SIG-M5 (cell line): ENCODE results near the gene CDKL1.
"Not testable (repeated sequence)": the region's sequence is repeated elsewhere in the genome, so short reads cannot be mapped to it uniquely, and the experiment has no call there.

Experiments
- DNase-seq: peaks from one replicate; lab custom pipeline; 2025; lab: John Stamatoyannopoulos, UW

The CDKL1 gene

GRCh38 chr14:50387548-50387947 lies 9.1 kb downstream of the CDKL1 start:
- no peak for DNase-seq

GRCh38 chr14:50383618-50384225 lies 13.0 kb downstream of the CDKL1 start:
- no peak for DNase-seq

DNA sequence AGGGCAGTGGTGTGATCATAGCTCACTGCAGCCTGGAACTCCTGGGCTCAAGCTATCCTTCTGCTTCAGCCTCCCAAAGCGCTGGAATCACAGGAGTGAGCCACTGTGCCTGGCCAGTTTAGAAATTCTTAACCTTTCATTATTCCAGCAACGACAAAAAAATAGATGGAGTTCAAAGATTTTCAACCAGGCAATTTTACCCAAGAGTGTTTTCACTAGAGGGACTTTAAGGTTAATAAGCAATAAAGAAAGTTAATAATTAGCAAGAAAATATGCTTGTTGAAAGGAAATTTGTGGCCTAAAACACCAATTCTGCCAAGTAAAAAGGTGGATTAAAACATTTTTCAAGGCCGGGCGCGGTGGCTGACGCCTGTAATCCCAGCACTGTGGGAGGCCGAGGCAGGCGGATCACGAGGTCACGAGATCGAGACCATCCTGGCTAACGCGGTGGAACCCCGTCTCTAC lies 14.8 kb downstream of the CDKL1 start:
- DNase-seq: no peak

DNA sequence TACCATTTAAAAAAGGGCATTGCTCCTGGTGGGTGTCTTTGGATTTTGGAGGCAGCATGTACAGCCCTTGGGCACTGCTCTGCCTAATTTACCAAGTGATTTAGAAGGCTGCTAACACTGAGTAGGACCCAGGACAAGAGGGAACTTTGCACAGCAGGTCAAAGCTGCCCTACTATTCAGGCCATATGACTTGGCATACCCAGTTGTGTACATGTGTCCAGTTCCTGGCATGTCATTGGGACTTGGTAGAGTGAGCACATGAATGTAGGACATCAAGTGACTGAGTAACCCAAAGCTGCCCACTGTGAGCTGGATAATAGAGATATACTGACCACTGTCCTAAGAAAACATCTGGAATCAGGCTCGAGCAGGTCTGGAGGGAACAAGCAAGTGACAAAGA lies 15.7 kb downstream of the CDKL1 start:
- DNase-seq: no peak

DNA sequence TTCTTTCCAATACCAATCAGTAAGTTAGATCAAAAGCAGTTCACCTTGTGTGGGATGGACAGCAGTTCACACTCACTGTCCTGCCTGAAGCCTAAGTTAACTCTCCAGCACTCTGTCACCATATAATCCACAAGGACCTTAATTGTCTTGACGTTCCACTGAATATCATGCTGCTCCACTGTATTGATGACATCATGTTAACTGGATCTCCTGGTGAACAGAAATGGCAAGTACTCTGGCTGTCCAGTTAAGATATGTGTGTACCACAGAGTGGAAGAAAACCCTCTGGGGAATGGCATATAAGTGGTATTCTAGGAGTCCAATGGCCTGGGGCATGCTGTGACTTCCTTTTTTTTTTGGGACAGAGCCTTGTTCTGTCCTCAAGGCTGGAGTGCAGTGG lies 16.2 kb downstream of the CDKL1 start:
- DNase-seq: no peak

GRCh38 chr14:50379563-50379962 lies 17.1 kb downstream of the CDKL1 start:
- no peak for DNase-seq

DNA sequence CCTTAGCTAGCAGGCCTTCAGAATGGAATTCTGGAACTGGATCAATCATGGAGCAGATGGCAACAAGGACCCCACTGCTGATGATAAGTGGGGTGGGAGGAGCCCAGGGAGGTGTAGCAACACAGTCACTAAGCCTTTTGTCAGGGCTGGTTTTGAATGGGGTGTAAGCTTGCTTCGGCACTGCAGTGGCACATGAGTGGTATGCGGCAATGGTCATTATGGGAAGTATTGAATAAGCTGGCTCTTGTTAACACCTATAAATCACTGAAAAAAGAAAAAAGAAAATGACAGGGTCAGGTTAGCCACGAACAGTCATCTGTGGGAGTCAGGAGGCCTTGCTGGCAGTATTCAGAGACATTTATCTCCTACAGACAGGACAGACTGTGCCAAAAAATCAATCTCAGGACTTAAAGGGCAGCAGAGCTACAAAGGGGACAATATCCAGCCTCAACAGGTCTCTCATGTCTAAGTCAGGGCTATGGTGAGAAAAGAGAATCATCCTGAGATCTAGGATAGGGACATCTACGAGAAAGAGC lies 19.1 kb downstream of the CDKL1 start:
- no peak for DNase-seq

- no peak for DNase-seq
These were observed 20.9 kb downstream of the CDKL1 start for GRCh38 chr14:50375760-50376159.

DNA sequence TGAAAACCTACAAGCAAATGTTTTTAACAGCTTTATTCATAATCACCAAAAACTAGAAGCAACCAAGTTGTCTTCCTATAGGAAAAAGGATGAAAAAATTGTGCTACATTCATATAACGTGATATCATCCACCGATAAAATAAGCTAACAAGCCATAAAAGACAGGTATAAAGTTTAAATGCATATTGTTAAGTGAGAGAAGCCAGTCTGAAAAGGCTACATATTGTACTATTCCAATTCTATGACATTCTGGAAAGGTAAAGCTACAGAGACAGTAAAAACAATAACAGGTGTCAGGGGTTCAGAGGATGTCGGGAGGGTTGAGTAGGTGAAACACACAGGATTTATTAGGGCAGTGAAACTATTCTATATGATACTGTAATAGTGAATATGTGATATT lies 22.7 kb downstream of the CDKL1 start:
- DNase-seq: no peak

- DNase-seq: no peak
These were observed 25.1 kb downstream of the CDKL1 start for GRCh38 chr14:50371546-50371945.

DNA sequence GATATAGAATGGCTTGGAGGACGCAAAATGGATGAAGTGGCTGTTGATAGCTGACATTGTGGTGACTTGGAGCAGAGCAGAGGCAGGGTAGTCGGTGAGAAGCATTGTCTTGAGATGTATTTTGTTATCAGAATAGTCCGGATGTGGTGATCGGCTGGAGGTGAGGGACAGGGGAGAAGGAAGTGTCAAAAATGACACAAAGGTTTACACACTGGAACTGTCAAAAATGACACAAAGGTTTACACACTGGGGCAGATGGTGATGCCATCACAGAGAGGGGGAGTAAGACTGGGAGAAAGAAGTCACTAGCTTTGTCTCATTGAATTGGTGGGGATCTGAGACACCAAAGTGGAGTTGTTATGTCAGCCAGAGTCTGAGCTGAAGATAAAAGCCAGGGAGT lies 30.1 kb downstream of the CDKL1 start:
- DNase-seq: no peak

- no peak for DNase-seq
These were observed 30.6 kb downstream of the CDKL1 start for GRCh38 chr14:50366115-50366514.

- not testable (repeated sequence) for DNase-seq
These were observed 31.1 kb downstream of the CDKL1 start for GRCh38 chr14:50365572-50365971.

- DNase-seq: no peak
These were observed 31.9 kb downstream of the CDKL1 start for GRCh38 chr14:50364792-50365191.

DNA sequence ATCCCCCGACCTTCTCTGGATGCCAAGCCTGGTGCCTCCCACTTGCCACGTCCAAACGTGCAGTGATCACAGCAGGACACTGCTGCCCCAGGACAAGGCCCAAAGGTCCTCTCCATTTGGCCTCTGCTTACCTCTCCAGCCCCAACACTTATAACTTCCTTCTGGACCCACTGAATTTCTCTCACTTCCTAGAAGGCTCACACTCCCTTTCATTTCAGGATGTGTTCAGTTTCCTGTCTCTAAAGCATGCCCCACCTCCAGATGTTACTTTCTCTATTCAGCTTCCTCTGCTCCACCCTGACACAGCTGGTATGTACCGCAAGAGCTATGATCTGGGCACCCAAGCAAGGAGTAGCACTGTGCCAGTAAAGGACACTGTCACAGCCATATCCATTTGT lies 33.0 kb downstream of the CDKL1 start:
- peak; percentile 48 for DNase-seq

DNA sequence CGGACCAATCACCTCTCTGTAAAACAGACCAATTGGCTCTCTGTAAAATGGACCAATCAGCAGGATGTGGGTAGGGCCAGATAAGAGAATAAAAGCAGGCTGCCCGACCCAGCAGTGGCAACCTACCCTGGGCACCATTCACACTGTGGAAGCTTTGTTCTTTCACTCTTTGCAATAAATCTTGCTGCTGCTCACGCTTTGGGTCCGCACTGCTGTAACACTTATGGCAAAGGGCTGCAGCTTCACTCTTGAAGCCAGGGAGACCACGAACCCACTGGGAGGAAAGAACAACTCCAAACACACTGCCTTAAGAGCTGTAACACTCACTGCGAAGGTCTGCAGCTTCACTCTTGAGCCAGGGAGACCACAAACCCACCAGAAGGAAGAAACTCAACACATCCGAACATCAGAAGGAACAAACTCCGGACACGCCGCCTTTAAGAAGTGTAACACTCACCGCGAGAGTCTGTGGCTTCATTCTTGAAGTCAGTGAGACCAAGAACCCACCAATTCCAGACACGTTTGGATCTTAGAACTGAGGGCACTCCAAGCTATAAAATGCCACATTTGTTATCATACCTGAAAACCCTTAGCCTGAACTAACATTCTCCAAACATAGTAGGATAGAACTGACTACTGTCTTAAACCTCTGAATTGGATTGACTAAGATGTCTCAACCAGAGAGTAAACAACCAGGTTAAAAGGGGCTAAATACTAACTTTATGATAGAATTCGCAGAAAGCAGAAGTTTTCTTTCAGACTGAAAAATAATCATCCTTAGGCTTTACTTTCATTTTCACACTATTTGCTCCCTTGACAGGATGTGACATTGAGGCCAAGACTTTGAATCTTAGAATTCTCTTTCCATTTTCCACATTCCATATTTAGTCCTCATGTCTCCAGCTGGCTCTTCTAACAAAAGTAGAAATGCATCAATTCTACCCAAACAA lies 33.6 kb downstream of the CDKL1 start:
- DNase-seq: no peak

- DNase-seq: not testable (repeated sequence)
These were observed 34.9 kb downstream of the CDKL1 start for GRCh38 chr14:50361473-50362403.

DNA sequence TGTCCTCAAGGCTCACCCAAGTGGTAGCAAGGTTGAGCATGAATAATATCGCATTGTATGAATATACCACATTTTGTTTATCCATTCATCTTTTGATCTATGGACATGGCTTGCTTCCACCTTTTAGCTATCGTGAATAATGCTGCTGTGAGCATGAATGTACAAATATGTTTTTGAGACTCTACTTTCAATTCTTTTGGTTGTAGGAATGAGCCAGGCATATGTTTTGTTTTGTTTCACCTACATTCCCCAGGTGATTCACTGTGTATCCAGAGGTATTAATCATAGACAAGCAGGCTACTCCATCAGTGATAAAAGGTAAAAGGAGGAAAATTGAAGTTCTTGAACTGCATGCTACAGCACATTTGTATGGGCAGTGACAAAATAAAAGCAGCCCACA lies 35.8 kb downstream of the CDKL1 start:
- DNase-seq: no peak

GRCh38 chr14:50360093-50360492 lies 36.6 kb downstream of the CDKL1 start:
- DNase-seq: no peak

DNA sequence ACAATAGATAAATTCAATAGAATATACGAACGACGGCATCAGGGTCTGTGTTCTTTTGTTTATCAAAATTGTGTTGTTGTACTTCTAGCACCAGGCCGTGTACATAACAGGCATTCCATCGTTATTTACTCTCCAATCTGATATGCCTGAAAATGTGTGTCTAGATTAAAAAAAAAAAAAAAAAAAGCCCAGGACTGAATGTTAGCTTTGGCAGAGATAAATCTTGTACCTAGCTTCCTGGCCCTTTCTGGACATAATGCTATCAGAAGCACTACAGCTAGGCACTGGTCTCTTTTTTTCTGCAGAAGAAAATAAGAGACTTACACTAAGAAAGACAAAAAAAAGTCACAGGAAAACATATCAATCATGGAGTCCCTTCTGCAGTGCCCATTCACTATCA lies 37.0 kb downstream of the CDKL1 start:
- no peak for DNase-seq

DNA sequence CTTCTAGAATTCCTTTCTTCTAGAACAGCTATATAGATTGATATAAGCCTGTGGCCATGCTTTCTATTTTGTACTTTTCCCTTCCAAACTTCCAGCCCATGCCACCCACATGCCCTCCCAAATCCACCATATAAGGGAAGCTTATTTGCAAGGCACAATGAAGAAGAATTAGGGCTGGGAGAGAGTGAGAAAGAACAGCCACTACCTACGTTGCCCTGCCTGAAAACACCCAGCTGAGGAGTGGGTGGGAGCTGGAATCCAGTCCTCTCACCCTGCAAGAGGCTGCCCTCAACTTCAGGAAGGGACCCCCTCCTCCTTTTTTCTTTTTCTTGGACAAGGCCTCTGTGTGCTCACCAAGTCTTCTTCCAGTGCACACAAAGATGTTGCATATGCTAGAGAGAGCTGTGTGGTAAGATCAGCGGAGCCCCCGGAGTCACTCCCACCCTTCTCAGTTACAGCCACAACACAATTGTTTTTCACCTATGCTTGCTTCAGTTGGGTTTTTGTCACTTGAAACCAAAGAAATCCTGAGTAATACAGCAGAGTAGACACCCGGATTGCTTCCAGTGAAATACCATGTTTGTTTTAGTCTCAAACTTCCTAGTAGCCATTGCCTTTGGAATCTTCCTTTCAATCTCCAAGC lies 38.8 kb downstream of the CDKL1 start:
- DNase-seq: no peak

DNA sequence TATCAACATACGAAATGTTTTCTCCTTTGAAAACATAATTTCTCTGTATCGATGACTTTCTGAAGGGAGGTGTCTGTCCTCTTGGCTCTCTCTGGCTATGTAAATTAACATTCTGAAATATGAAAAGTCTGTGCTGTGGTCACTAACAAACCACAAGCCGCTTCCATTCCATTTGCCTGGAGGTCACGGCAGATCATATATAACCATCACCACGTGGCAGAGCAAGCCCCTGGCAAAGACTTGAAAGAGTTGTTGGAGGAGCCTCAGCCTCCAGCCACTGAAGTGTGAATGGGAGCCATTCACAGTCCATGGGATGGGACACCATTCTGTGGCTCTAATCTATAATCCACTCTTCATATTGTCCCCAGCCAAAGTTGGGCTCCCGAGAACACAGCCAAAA lies 39.6 kb downstream of the CDKL1 start:
- no peak for DNase-seq
